HG02981 (cell line): Measurements from ENCODE around the gene RNF31.

Experiments used
- ATAC-seq: cut with Tn5 transposase; IDR thresholded peaks from one replicate; pipeline ENCODE4 v1.9.1; 2021; ENCODE audit warnings: mild to moderate bottlenecking, moderate library complexity; ENCODE audit not compliant: unreplicated experiment

RNF31 gene

GRCh38 chr14:24137529-24138395, 9.5 kb upstream of the RNF31 start:
- no peak for ATAC-seq

GRCh38 chr14:24138396-24139271, 8.7 kb upstream of the RNF31 start:
- no peak for ATAC-seq

DNA sequence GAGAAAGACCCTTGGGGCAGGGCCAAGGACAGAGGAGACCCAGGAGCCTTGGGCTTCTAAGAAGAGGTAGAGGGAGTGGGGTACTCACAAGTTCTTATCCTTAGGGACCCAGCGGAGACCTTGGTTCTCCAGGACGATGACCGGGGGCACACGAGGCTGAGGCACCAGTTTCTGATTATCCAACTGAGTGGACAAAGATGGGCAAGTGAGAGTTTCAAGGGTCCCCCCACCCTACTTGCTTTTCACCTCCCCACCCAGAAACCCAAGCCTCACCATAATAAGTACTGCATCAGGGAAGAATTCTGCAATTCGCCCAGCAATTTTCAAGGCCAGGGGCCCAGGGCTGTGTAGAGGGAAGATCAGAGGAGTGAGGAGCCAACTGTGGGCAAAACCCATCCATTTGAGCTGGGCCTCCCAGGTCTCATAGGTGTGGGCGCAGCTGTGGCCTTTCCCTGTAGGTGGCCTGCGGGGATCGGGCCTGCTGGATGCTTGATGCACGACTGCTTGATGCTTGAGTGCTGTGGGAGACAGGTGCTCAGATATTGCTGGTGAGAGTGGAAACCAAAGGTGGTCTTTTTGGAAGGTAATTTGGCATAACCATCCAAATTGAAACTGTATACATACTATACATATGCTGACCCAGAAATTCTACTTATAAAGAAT, 7.9 kb upstream of the RNF31 start:
- no peak for ATAC-seq

GRCh38 chr14:24141097-24141880, 6.0 kb upstream of the RNF31 start, which contains the start of gene EMC9:
TSS of gene EMC9 (minus strand) at chr14:24141591. CDS start at chr14:24141304, 287 bp downstream.
- peak; percentile 85 for ATAC-seq

- no peak for ATAC-seq
Observed at GRCh38 chr14:24143511-24143910, 3.8 kb upstream of the RNF31 start.

- no peak for ATAC-seq
Observed at GRCh38 chr14:24144451-24144850, 2.8 kb upstream of the RNF31 start.

DNA sequence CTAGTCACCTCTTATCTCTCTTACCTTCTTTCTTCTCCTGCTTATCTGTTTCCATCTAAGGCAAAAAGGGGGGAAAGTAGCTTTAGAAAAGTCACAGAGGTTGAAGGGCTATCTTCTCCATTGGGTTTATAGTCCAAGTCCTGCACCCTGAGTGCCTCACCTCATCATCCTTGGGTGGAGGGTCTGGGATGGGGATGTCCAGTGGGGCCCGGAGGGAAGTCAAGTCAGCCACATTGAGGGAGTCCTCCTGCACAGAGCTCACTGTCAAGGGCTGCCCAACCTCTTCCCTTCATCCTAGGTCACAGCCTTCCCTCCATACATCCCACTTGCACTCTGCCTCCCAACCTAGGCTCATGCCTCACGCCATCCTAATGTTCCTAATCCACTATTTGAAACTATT, 2.1 kb upstream of the RNF31 start:
- ATAC-seq, result no peak

DNA sequence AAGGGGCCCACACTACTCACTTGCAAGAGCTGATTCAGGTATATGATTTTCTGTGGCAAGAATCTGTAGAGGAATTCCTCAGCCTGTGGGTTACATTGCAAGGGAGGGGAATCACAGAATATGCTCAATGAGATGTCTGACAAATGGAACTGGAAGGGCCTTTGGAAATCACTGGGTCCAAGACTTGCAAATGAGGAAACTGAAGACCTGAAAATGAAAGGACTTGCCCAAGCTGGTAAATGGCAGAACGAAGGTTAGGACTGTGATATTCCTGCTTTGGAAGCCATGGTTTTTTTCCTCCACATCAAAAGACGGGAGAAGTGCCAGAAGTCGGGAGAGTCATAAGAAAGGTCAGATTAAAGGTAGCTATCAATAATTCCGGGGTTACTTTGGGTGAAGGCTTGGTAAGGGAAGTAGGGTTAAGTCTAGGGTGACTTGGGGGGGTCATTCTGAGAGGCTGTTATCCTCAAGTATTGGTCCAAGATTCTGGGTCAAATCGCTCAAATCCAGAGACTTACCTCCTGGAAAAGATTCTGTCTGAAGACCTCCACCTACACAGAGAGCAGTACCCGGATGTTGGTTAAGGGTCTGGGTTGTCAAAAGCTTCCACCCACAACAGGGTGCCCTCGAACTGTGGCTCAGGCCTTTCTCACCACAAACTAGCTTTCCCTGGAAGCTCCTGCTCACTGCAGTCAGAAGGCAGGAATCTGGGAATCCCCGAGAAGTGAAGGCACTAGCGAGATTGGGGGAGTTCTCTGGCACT, 1.4 kb upstream of the RNF31 start:
- no peak for ATAC-seq

DNA sequence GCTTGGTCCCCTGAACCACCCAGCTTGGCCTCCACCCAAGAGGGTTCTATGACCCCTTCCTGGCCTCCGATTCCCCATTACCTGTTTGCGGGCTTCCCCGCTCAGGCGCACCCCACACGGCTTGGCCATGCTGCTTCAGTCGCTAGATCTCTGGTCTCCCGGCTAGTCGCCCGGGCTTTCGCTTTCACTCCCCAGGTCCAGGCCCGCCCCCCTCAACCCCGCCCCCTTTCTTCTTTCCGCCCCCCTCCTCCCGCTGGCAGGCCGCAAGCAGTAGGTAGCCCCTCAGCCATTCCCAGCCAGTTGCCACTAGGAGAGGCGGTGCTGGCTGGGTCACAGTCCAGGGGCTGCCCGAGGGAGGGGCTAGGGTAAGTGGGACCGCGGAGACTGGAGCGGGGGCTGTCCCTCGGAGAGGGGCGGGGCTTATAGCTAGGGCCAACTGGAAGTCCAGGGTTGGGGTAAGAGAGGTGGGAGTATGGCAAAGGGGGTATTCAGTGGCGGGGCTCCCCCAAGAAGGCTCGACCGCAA, 783 bp upstream of the RNF31 start, which contains the start of gene PSME2:
Gene PSME2 (minus strand): TSS at position 158 of the 525 bp plus-strand sequence. CDS start 29 bp downstream, at position 129.
- ATAC-seq, result peak; percentile 55

GRCh38 chr14:24147761-24148428, 597 bp downstream of the RNF31 start:
- ATAC-seq, result no peak

DNA sequence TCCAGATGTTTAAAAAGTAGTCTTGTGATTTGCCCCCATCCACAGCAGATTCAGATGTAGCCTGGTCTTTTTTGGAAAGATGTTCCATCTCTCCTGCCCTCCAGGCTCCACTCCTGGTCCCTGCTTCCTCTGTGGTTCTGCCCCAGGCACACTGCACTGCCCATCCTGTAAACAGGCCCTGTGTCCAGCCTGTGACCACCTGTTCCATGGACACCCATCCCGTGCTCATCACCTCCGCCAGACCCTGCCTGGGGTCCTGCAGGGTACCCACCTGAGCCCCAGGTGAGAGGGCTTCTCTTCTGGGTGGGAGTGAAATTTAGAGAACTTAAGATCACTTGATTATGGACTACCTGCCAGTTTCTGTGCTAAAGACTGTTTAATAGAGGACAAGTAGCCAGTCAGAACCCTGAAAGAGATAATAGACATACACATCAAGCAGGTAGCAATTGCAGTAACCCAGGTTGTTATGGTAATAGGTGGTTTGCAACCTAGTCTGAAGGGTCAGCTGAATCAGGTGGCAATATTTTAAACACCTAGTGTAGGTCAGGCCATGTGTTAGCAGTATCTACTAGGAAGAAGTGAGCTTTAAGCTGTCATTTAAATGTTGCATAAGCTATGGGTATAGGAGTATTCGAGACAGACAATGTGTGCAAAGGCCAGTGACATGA, 2.1 kb downstream of the RNF31 start:
- no peak for ATAC-seq

DNA sequence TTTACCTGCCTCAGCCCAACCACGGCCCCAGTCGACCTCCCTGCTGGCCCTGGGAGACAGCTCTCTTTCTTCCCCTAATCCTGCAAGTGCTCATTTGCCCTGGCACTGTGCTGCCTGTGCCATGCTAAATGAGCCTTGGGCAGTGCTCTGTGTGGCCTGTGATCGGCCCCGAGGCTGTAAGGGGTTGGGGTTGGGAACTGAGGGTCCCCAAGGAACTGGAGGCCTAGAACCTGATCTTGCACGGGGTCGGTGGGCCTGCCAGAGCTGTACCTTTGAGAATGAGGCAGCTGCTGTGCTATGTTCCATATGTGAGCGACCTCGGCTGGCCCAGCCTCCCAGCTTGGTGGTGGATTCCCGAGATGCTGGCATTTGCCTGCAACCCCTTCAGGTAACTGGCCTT, 2.8 kb downstream of the RNF31 start:
- ATAC-seq, result no peak

- ATAC-seq, result no peak
Observed at GRCh38 chr14:24150567-24150966, 3.3 kb downstream of the RNF31 start.

- ATAC-seq, result no peak
Observed at GRCh38 chr14:24150993-24151392, 3.7 kb downstream of the RNF31 start.

DNA sequence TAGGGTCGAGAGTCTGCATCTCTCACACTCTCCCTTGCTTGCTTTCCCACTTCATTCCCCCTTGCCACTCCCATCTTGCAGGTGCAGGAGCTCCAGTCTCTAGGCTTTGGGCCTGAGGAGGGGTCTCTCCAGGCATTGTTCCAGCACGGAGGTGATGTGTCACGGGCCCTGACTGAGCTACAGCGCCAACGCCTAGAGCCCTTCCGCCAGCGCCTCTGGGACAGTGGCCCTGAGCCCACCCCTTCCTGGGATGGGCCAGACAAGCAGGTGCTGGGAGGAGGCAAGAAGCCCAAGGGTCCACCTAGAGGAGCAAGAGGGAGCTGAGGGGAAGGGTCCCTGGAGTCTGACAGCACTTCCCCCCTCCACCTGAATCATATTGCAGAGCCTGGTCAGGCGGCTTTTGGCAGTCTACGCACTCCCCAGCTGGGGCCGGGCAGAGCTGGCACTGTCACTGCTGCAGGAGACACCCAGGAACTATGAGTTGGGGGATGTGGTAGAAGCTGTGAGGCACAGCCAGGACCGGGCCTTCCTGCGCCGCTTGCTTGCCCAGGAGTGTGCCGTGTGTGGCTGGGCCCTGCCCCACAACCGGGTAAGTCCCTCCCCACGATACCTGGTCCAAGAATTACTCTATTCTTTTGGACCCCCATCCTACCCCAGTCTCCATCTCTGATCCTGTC, 4.2 kb downstream of the RNF31 start:
- ATAC-seq, result no peak

DNA sequence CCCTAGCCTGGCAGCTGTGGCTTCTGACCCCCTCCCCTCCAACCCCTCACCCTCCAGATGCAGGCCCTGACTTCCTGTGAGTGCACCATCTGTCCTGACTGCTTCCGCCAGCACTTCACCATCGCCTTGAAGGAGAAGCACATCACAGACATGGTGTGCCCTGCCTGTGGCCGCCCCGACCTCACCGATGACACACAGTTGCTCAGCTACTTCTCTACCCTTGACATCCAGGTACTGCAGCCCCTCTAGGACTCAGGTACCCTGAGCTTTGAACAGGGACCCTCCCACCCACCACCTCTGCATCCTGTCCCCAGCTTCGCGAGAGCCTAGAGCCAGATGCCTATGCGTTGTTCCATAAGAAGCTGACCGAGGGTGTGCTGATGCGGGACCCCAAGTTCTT, 7.8 kb downstream of the RNF31 start:
- ATAC-seq, result no peak

DNA sequence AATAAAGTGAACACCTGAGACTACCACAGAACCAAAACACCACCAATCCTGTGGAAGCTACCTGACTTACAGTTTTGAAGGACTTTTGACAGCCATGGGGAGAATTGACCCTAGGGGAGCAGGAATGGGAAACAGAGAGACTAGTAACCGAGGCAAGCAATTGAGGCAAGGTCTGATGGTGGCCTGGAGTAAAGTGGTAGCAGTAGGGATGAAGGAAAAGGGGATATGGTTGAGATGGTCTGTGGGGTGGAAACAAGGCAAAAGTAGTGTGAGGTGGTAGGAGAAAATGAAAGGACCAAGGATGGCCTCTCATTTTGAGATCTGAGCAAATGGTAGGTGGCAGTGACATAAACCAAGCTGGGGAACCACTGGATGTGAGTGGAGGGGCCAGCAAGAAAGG, 9.5 kb downstream of the RNF31 start:
- ATAC-seq, result no peak

- no peak for ATAC-seq
Observed at GRCh38 chr14:24157331-24157730, 10.0 kb downstream of the RNF31 start.
